ENCODE results near the gene STK4. TPM values are rescaled to one million over a fixed set of nuclear protein-coding genes. Genes with fewer than 3 reads are reported as not detected.
A peak's percentile ranks its signal among the peaks of the same experiment; 100 is the strongest.

Gene STK4
- total RNA-seq, 2 donors from 2014 or later, result 271 to 280 TPM

DNA sequence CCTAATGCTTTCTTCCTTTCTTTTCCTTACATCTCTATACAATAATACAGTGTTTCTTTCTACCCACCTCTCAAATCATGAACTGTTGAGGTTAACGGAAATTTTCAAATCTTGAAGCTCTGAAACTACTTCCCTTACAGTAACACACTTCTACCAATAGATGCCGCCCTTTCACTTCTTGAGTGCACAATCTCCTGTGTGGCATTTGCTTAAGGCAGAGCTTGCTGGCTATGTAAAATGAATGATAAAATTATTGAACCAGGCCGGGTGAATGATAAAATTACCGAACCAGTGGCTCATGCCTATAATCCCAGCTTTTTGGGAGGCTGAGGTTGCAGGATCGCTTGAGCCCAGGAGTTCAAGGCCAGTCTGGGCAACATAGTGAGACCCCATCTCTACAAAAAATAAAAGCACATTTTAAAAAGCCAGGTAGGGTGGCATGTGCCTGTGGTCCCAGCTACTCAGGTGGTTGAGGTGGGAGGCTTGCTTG is 77.8 kb downstream of the STK4 start:
- H3K27me3 Mint-ChIP-seq, result no peaks in the 10 kb centered on the region
- peaks cover 2% of the 10 kb centered on the region for H3K36me3 Mint-ChIP-seq (ENCODE audit: low read depth)
- peaks cover 36% of the 10 kb centered on the region for H3K4me1 Mint-ChIP-seq
- DNase-seq (no peak), ATAC-seq (peak; percentile 91)
- peak overlapping the region; percentile 5 for H3K4me3 Mint-ChIP-seq
- H3K9me3 ChIP-seq (ENCODE audit: control insufficient read depth, low read length, poor library complexity, severe bottlenecking), result no peaks in the 10 kb centered on the region
- peak overlapping the region; percentile 90 for H3K27ac Mint-ChIP-seq

DNA sequence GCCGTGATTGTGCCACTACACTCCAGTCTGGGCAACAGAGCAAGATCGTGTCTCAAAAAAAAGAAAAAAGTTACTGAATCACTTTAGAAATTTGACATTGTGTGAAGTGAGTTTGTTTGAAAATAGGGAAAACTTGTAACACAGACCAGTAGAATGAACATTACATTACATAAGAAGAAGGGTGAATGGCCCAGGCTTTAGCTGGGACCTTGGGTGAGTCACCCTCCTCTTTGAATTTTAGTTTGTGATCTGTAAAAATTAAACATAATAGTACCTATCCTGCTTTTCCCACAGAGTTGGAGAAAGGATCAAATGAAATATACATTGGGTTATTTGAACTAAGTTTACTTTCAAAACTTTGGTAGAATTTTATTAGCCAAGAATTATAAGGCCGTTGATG is 78.3 kb downstream of the STK4 start:
- DNase-seq, result no peak
- peaks cover 2% of the 10 kb centered on the region for H3K36me3 Mint-ChIP-seq (ENCODE audit: low read depth)
- no peak for ATAC-seq
- H3K9me3 ChIP-seq (ENCODE audit: control insufficient read depth, low read length, poor library complexity, severe bottlenecking), result no peaks in the 10 kb centered on the region
- no peaks in the 10 kb centered on the region for H3K27me3 Mint-ChIP-seq
- H3K4me1 Mint-ChIP-seq, result peaks cover 40% of the 10 kb centered on the region
- H3K27ac Mint-ChIP-seq, result peak overlapping the region; percentile 90
- H3K4me3 Mint-ChIP-seq, result no peak overlapping the region

DNA sequence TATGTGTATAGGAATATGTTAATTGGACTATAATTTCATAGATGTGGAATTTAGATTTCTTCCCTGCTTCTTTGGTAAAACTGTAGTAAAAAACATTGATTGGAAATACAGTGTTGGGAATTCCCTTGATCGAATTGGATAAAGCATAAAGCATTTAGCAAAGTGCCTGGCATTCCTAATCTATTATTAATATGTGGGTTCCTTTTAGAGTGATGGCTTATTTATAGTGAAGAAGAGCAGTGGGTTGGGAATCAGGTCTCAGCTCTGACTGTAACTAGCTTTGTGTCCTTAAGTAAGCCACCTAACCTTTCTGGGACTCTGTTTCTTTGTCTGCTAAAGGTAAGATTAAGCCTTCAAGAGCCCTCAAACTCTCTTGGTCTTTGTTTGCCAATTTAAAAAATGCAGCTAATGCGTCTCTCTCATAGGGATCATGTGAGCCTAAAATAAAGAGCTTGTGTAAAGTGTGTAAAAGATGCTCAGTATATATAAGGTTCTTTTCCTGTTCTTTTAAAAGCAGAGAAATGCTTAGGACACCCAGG is 81.3 kb downstream of the STK4 start:
- peak overlapping the region; percentile 91 for H3K27ac Mint-ChIP-seq
- DNase-seq (no peak), ATAC-seq (no peak)
- peaks cover 2% of the 10 kb centered on the region for H3K36me3 Mint-ChIP-seq (ENCODE audit: low read depth)
- no peak overlapping the region for H3K4me3 Mint-ChIP-seq
- H3K27me3 Mint-ChIP-seq, result no peaks in the 10 kb centered on the region
- no peaks in the 10 kb centered on the region for H3K9me3 ChIP-seq (ENCODE audit: control insufficient read depth, low read length, poor library complexity, severe bottlenecking)
- peaks cover 44% of the 10 kb centered on the region for H3K4me1 Mint-ChIP-seq

DNA sequence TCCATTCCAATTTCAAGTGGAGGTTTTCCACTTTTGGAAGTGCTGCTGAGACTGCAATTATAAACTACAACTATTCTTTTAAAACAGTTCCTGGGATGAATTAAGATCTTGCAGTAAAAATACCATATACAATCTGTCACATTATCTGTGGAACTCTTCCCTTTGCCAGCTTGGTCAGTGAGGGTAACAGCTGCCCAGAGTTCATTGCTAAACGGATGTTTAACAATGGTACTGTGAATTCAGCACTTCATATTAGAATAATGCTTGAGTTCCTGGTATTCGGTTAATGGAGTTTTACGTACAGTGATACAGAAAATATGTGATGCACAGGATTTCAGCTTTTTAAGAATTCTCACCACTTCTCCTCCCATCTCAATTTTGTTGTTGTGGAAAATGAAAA is 83.1 kb downstream of the STK4 start:
- peak overlapping the region; percentile 91 for H3K27ac Mint-ChIP-seq
- ATAC-seq (no peak), DNase-seq (no peak)
- H3K36me3 Mint-ChIP-seq (ENCODE audit: low read depth), result no peaks in the 10 kb centered on the region
- peaks cover 48% of the 10 kb centered on the region for H3K4me1 Mint-ChIP-seq
- no peaks in the 10 kb centered on the region for H3K27me3 Mint-ChIP-seq
- no peaks in the 10 kb centered on the region for H3K9me3 ChIP-seq (ENCODE audit: control insufficient read depth, low read length, poor library complexity, severe bottlenecking)
- H3K4me3 Mint-ChIP-seq, result peak overlapping the region; percentile 84

DNA sequence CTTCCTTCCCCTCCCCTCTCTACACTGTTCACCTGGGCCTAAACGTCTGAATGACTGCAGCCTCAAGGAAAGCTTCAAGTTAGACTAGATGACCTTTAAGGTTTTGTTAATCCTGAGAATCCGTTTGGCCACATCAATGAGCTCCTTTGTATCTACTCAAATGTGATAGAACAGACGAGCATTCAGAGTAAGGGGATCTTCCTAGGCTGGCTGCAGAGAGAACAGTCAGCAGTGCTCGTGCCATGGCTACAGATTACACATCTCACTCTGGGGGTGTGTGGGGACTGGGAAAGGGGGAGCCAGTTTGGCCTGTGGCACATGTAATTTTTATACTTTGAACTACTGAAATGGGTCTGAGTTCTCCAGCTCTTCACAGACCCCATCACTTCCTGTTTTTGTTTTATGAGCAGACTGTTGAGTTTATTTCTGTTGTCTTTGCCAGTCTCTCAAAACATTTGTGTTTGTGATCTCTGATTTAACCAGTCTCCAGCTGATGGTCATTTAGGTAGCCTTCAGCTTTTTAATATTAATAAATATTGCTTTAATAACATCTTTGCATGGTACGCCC is 83.7 kb downstream of the STK4 start:
- H3K4me1 Mint-ChIP-seq, result peaks cover 52% of the 10 kb centered on the region
- no peaks in the 10 kb centered on the region for H3K9me3 ChIP-seq (ENCODE audit: control insufficient read depth, low read length, poor library complexity, severe bottlenecking)
- ATAC-seq, result peak; percentile 33
- peak overlapping the region; percentile 91 for H3K27ac Mint-ChIP-seq
- DNase-seq, result no peak
- H3K27me3 Mint-ChIP-seq, result no peaks in the 10 kb centered on the region
- H3K36me3 Mint-ChIP-seq (ENCODE audit: low read depth), result no peaks in the 10 kb centered on the region
- peak overlapping the region; percentile 84 for H3K4me3 Mint-ChIP-seq

DNA sequence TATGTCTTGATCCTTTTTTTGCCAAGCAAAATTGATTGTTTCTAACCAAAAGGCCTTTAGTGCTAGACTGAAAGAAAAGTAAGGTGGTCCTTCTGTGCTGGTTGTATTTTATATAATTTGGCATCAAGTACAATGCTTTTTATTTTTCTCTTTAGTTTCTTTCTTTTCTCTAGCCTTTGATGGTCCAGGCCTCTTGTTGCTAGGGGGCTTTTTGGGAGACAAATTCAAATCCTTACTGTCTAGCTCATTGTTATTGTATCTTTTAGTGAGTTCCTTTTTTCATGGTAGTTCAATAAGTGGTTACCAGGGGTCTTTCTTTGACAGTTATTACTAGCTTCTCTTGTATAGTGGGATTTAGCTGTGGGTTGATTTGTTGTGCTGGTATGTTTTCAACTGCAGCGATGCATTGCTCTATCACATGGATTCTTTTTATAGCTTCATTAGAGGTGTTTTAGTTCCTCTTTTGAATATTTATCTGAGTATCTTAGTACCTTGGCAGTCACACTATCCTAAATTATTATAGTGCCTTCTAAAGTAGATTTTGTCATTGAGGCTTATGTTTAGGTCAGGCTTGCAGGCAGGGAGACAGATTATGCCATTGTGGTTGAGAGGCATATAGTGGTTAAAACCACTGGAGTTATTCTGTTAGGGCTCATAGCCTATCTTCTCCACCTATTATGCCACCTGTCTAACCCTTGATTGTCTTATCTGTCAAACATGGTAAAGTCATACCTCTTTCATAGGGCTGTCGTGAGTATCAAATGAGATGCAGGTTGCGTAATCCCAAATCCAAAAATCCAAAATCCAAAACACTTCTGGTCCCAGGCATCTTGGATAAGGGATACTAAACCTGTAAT is 85.1 kb downstream of the STK4 start:
- Mint-ChIP-seq H3K27me3 (no peaks in the 10 kb centered on the region), H3K27ac (peak overlapping the region; percentile 91), H3K36me3 (ENCODE audit: low read depth) (peaks cover 4% of the 10 kb centered on the region), H3K4me3 (peak overlapping the region; percentile 72), H3K4me1 (peaks cover 61% of the 10 kb centered on the region)
- DNase-seq, result no peak
- no peaks in the 10 kb centered on the region for H3K9me3 ChIP-seq (ENCODE audit: control insufficient read depth, low read length, poor library complexity, severe bottlenecking)
- peak; percentile 62 for ATAC-seq

DNA sequence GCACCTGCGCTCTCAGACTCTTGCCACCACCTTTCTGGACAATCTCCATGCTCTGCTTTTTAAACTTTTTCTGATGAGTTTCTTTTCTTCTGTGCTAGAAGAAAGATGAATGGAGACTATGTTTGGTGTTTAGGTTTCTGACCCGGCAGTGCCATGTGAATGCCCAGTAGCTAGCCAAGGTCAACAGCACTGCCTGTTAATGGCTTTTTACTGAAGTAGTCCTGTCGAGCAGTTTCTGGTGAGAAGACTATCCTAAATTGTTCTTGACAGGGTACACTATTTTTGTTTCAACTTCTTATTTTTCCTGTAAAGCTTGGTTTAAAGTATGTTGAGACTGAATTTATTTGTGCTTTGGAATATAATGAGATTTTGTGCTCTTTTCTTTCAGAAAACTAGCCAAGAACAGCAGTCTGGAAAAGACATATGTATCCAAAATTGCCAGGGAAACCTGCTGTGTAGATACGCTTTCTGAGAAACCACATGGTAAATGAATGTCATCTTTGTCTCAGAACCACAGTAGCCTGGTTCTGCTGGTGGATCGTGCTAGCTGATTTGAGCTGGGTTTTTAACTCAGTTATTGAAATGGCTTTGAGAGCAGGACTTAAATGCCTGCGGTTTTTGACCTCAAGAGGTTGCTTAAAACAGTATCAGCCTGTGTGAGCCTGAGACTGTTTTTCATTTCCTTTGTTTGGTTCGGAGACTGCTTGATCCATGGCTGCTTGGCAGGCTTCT is 86.6 kb downstream of the STK4 start:
- peak overlapping the region; percentile 91 for H3K27ac Mint-ChIP-seq
- no peaks in the 10 kb centered on the region for H3K9me3 ChIP-seq (ENCODE audit: control insufficient read depth, low read length, poor library complexity, severe bottlenecking)
- DNase-seq, result no peak
- H3K4me3 Mint-ChIP-seq, result peak overlapping the region; percentile 63
- ATAC-seq, result peak; percentile 83
- no peaks in the 10 kb centered on the region for H3K27me3 Mint-ChIP-seq
- H3K36me3 Mint-ChIP-seq (ENCODE audit: low read depth), result peaks cover 7% of the 10 kb centered on the region
- peaks cover 61% of the 10 kb centered on the region for H3K4me1 Mint-ChIP-seq

DNA sequence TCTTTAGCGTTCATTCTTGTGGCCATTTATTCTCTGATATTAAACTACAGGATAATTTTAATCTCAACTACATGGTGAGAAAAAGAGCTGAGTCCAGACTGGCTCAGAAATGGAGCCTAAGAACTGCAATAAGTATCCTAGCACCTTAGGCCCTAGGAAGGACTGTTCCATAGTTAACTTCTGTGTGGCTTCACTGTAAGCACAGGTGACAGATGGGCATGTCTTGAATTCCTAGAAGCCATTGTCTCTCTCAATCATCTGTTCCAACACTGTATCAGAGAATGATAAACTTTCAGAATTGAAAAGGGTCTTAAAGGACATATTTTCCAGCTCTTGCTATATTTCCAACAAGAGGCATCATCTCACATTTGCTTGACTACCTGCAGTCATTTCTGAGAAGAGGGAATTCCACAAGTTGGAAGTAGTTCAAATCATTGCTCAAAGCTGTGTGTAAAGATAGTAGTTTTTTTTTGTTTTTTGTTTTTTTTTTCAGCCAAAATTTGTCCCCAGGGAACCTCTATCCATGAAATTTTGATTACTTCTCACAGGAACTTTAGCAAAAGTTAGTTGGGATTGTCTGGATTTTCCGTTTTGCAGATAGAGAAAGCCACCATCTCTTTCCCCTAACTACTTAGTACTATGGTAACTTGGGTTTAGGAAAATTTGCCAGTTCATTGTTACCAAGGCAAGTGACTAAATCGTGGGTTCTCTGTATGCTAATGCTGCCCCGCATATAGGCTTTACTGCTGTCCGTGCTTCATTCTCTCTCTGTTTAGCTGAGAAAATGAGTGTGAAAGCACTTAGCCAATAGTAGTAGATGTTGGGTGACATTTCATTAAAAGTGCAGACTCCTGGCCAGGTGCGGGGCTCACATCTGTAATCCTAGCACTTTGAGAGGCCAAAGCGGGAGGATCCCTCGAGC is 87.4 kb downstream of the STK4 start:
- peak; percentile 26 for ATAC-seq
- Mint-ChIP-seq H3K36me3 (ENCODE audit: low read depth) (peaks cover 7% of the 10 kb centered on the region), H3K4me3 (peak overlapping the region; percentile 63)

DNA sequence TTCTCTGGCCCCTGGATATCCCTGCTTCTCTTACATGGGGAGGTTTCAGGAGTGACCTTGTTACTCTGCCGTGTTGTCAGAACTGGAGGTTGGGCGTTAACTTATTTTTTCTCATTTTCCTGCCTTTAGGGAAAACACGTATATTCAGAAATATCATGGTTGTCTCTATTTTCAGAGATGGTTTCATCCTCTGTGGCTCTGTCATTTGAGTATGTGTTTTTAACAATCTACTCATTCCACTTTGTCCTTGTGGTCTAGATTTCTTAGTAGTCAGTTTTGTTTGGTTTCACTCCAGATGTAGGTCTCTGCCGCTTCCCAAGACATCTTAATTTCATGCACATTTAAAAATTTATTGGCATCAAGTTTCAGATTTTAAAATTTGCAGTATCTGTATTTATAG is 88.7 kb downstream of the STK4 start:
- H3K27me3 Mint-ChIP-seq, result no peaks in the 10 kb centered on the region
- DNase-seq, result no peak
- peaks cover 10% of the 10 kb centered on the region for H3K36me3 Mint-ChIP-seq (ENCODE audit: low read depth)
- peaks cover 54% of the 10 kb centered on the region for H3K4me1 Mint-ChIP-seq
- H3K9me3 ChIP-seq (ENCODE audit: control insufficient read depth, low read length, poor library complexity, severe bottlenecking), result no peaks in the 10 kb centered on the region
- peak overlapping the region; percentile 55 for H3K4me3 Mint-ChIP-seq
- peak overlapping the region; percentile 90 for H3K27ac Mint-ChIP-seq
- ATAC-seq, result no peak

More for the DNA sequence above, 87.4 kb downstream of the STK4 start:
- no peaks in the 10 kb centered on the region for H3K9me3 ChIP-seq (ENCODE audit: control insufficient read depth, low read length, poor library complexity, severe bottlenecking)
- Mint-ChIP-seq H3K4me1 (peaks cover 59% of the 10 kb centered on the region), H3K27ac (peak overlapping the region; percentile 91), H3K27me3 (no peaks in the 10 kb centered on the region)
- DNase-seq, result no peak

DNA sequence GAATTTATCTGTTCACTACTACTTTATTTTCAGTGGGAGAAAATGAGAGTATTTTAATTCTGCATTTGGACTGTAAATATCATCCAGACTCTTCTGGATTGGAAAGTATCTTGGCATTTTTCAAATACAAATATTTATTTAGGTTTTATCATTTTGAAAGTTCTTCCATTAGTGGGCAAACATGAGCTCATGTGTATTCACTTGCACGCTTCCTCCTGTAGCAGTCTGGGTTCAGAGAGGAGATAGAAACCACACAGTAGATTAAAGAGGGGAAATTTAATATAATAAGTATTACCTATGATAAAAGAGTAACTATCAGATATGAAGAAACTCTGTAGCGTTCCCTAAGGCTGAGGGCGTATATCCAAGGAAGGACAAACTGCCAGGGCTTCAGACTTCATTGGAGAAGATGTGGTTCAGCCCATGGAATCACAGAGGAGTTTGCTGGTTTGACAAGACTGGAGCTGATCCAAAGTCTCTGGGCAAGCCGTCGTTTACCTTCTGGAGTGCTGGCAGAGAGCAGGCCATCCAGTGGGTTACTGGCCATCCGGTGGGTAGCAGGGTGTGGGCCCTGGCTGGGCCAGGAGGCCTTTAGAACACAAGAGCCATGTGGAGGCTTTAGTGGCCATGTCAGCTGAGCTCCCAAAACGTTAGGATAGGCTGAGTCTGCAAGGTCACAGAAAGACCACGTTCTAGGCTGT is 90.3 kb downstream of the STK4 start:
- peak overlapping the region; percentile 90 for H3K27ac Mint-ChIP-seq
- DNase-seq, result no peak
- H3K9me3 ChIP-seq (ENCODE audit: control insufficient read depth, low read length, poor library complexity, severe bottlenecking), result no peaks in the 10 kb centered on the region
- H3K4me3 Mint-ChIP-seq, result no peak overlapping the region
- no peak for ATAC-seq
- H3K36me3 Mint-ChIP-seq (ENCODE audit: low read depth), result peaks cover 10% of the 10 kb centered on the region
- no peaks in the 10 kb centered on the region for H3K27me3 Mint-ChIP-seq
- H3K4me1 Mint-ChIP-seq, result peaks cover 54% of the 10 kb centered on the region

DNA sequence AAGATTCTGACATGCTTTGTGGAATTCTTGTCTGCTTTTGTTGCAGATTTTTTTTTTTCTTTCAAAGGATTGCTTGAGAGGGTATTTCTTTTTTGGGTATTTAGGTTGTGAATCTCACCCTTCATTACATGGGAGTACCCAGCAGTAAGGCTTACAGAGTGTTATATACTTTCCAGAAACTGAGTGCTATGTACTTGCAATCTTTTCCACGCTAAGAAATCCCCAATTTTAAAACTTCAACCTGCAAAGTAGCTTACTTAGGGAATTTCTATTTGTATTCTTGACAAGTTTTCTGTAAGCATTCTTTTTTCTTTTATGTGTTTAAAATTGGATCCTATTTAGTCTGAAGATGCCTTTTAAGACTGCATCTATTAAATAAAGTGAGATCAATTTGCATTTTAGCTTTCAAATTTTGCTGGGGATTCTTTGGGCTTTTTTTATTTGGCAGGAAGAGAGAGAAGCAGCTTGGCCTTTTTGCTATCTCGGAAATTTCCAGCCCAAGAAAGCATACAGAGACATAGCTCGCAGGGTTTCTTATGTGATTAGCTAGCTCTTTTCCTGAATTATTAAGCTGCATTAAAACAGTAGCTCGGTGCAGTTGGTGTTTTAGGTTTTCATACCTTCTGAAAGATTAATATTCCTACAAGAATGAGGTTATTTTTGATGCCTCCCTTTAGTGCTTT is 92.0 kb downstream of the STK4 start:
- no peak for DNase-seq
- Mint-ChIP-seq H3K4me1 (peaks cover 45% of the 10 kb centered on the region), H3K36me3 (ENCODE audit: low read depth) (peaks cover 11% of the 10 kb centered on the region)

More for the DNA sequence above, 92.0 kb downstream of the STK4 start:
- Mint-ChIP-seq H3K4me3 (no peak overlapping the region), H3K27ac (peak overlapping the region; percentile 90), H3K27me3 (no peaks in the 10 kb centered on the region)
- no peak for ATAC-seq
- no peaks in the 10 kb centered on the region for H3K9me3 ChIP-seq (ENCODE audit: control insufficient read depth, low read length, poor library complexity, severe bottlenecking)

Data from T-helper 17 cell (primary cell).